Lower lobe of right lung (tissue), 2 donors: ENCODE results near the gene CCDC51. TPM values are rescaled to one million over a fixed set of nuclear protein-coding genes. Genes with fewer than 3 reads are reported as not detected.
A peak's percentile ranks its signal among the peaks of the same experiment; 100 is the strongest.
"Not testable (repeated sequence)": the region's sequence is repeated elsewhere in the genome, so short reads cannot be mapped to it uniquely, and the experiment has no call there.

Experiments
- ATAC-seq, 2 donors: fragments of 200-7000 bp; cut with Tn5 transposase; one replicate each; pipeline ENCODE4 v1.9.1; 2020 to 2022; ENCODE audit warnings: mild to moderate bottlenecking in 2 of 2, moderate library complexity in 2 of 2
- DNase-seq: peaks from one replicate; pipeline ENCODE4 v3.0.0-alpha.2; 2020
- H3K27ac ChIP-seq: fragments of 200-600 bp; one replicate; pipeline ENCODE4 v1.8.0; 2022
- H3K27me3 ChIP-seq: fragments of 200-600 bp; one replicate; pipeline ENCODE4 v1.8.0; 2022; ENCODE audit warnings: low read depth
- H3K36me3 ChIP-seq: fragments of 200-600 bp; one replicate; pipeline ENCODE4 v1.8.0; 2022; ENCODE audit warnings: mild to moderate bottlenecking
- H3K4me1 ChIP-seq: fragments of 200-600 bp; one replicate; pipeline ENCODE4 v1.8.0; 2022
- H3K4me3 ChIP-seq: fragments of 200-600 bp; one replicate; pipeline ENCODE4 v1.8.0; 2022; ENCODE audit warnings: mild to moderate bottlenecking
- H3K9me3 ChIP-seq: fragments of 200-600 bp; one replicate; pipeline ENCODE4 v1.8.0; 2022
- intact Hi-C: fragments of 100-400 bp; cut with DNase I; formaldehyde crosslinking; loops from one replicate; pipeline ENCODE4 v1.11.0; 2022
- total RNA-seq: library from RNA; stranded (reverse); fragmentation: NEBNext Ultra II Directional; extraction: Animal tissue kit (Norgen Biotek cat#: 25700); gene quantifications from one replicate; pipeline ENCODE4 v1.2.1, GENCODE V29; 2021
- TF ChIP-seq, protein P1 (sequence below): fragments of 200-600 bp; IDR thresholded peaks from one replicate; pipeline ENCODE4 v1.8.0; 2022; ENCODE audit warnings: antibody characterized with exemption, mild to moderate bottlenecking
- donor health status: DM: no; HTN: yes; CAD: no; lungs with severe emphysema.

Gene CCDC51
- total RNA-seq, 1 donor from 2014 or later = 8.6 TPM

DNA sequence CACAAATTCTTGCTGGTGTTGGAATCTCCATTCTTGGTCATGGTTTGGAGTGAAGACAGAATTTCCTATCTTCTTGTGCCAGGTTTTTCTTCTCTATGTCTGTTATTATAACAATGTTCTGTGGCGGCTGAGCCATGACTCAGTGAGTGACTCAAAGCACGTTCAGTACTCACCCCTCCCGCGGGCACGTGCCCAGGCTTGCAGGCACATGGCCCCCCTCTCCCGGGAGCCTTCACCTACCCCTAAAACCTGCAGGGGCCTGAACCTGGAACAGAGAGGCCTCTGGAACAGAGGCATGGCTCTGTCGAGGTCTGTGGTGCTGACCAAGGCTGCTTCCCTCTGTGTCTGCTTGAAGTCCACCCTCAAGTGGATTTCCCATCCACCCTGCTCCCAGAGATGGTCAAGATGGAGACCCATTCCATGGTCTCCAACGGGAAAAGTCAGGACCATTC is 37.6 kb downstream of the CCDC51 start:
- intact Hi-C loops = loop anchor here (5.0 kb wide), 1 partner anchor 35 kb away; no protein-coding TSS in a partner anchor
- Histone ChIP-seq H3K27ac (peak overlapping the region; percentile 73), H3K4me3 (no peak overlapping the region), H3K4me1 (peaks cover 8% of the 10 kb centered on the region), H3K36me3 (peaks cover 29% of the 10 kb centered on the region), H3K9me3 (no peaks in the 10 kb centered on the region), H3K27me3 (no peaks in the 10 kb centered on the region)
- peak; percentile 38 to 53 for ATAC-seq
- TF ChIP-seq, protein P1, sequence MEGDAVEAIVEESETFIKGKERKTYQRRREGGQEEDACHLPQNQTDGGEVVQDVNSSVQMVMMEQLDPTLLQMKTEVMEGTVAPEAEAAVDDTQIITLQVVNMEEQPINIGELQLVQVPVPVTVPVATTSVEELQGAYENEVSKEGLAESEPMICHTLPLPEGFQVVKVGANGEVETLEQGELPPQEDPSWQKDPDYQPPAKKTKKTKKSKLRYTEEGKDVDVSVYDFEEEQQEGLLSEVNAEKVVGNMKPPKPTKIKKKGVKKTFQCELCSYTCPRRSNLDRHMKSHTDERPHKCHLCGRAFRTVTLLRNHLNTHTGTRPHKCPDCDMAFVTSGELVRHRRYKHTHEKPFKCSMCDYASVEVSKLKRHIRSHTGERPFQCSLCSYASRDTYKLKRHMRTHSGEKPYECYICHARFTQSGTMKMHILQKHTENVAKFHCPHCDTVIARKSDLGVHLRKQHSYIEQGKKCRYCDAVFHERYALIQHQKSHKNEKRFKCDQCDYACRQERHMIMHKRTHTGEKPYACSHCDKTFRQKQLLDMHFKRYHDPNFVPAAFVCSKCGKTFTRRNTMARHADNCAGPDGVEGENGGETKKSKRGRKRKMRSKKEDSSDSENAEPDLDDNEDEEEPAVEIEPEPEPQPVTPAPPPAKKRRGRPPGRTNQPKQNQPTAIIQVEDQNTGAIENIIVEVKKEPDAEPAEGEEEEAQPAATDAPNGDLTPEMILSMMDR = no peak
- DNase-seq = peak; percentile 64

DNA sequence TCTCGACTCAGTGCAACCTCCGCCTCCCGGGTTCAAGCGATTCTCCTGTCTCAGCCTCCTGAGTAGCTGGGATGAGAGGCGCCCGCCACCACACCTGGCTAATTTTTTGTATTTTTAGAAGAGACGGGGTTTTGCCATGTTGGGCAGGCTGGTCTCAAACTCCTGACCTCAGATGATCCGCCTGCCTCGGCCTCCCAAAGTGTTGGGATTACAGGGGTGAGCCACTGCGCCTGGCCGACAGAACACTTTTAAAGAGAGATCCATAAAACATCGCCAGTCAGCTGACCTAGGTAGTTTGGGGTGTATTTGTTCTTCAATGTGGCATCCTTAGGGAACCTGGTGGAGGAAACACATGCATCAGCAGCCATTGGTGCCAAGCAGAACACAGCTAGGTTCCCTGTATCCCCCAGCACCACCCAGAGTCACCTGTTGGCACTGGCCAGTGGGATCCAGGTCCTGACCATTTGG is 38.5 kb downstream of the CCDC51 start:
- DNase-seq = peak; percentile 25
- Histone ChIP-seq H3K27ac (peak overlapping the region; percentile 73), H3K36me3 (peaks cover 21% of the 10 kb centered on the region)
- not testable (repeated sequence) for H3K4me3 ChIP-seq, H3K9me3 ChIP-seq, ATAC-seq, H3K27me3 ChIP-seq, H3K4me1 ChIP-seq
- intact Hi-C loops = loop anchor here (5.0 kb wide), 1 partner anchor 36 kb away; no protein-coding TSS in a partner anchor

DNA sequence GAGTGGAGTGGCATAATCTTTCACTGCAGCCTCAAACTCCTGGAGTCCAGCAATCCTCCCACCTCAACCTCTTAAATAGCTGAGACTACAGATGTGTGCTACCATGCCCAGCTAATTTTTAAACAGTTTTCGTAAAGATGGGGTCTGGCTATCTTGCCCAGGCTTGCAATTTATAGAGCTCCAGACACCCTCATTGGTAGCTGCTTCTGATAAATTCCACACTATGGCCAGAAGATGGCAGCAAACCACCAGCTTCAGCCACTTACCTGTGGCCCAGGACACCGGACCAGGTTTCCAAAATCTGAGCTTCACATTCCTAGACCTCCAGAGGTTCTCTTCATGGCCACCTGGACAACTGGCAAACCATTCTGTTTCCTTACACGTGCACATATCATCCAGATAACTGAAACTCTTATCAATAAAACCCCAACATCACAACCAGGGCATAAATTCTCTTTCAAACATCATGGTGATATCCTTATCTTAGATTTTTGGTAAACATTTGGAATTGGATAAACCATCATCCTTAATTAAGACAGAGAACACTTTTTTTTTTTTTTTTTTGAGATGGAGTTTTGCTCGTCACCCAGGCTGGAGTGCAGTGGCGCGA is 39.0 kb downstream of the CCDC51 start:
- intact Hi-C loops = loop anchor here (5.0 kb wide), 1 partner anchor 36 kb away; no protein-coding TSS in a partner anchor
- peaks cover 15% of the 10 kb centered on the region for H3K36me3 ChIP-seq
- peaks cover 8% of the 10 kb centered on the region for H3K4me1 ChIP-seq
- ATAC-seq = peak; percentile 65 to 78
- no peak overlapping the region for H3K4me3 ChIP-seq
- no peaks in the 10 kb centered on the region for H3K9me3 ChIP-seq
- peak overlapping the region; percentile 73 for H3K27ac ChIP-seq
- H3K27me3 ChIP-seq = no peaks in the 10 kb centered on the region
- TF ChIP-seq, protein P1 = peak; percentile 86
- DNase-seq = no peak

DNA sequence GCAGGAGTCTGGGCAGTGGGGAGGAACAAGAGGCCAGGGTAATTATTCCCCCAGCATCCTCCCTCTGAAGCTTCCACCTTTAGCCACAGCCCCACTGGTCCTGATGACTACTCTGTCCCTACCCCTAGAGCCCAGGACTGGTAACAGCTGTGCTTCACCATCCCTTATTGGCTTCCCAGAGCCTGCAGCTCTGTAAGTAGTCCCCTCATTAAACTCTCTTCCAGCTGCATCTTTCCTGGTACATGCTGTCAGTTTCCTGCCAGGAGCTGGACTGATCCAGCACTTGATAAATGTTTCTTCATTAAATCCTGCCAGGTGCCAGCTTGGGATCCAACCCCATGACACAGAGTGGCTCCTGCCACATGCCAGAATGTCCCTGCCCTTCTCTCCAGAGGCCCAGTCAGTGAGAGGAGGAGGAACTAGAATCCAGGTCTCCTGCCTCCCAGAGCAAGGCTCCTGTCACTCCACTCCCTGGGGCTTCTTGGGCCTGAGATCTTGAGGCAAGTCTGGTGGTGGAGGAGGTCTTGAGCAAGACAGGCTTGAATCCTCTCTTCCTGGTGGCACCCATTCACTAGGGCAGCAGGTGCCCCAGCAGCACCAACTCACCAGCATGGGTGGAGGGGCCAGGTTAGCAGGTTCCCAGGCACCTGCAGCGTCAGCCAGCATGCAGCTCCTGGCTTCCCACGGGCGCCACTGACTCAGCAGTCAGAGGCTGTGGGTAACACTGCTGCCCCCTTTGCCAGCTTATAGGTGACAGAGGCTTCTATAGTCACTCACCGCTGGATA is 40.3 kb downstream of the CCDC51 start:
- intact Hi-C loops = loop anchor here (5.0 kb wide), 1 partner anchor 38 kb away; no protein-coding TSS in a partner anchor
- Histone ChIP-seq H3K4me3 (no peak overlapping the region), H3K27ac (no peak overlapping the region), H3K4me1 (peaks cover 8% of the 10 kb centered on the region), H3K27me3 (no peaks in the 10 kb centered on the region), H3K9me3 (no peaks in the 10 kb centered on the region), H3K36me3 (peaks cover 9% of the 10 kb centered on the region)
- no peak for DNase-seq
- peak; percentile 9 to 12 for ATAC-seq
- TF ChIP-seq, protein P1 = no peak

DNA sequence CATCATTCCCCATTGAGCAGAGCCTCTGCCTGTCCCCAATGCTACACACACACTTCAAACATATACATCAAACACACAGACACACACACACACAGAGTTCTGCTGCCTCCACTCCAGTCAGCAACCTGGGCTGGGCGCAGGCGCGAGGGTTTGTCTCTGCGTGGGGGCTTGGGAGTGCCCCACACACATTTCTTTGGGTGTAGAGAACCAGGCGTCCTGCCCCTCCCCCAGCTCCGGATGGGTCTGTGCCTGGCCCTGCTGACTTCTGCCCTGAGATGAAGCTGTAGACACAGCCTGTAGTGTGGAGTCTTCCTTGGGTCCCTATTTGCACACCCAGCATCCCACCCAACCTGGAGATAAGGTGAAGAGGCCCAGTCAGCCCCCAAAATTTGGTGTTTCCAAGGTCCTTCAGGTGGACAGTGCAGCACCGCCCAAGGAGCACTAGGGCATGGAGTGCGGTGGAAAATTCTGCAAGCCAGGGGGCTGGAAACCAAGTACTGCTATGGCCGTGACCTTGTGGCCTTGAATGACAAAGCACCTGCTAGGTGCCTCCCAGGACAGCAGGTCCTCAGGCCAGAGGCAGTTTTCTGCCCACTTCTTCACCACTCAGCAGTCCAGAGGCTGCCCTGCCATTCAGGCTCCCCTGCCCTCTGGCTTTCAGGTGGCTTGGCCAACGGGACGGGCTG is 41.1 kb downstream of the CCDC51 start:
- TF ChIP-seq, protein P1 = no peak
- Histone ChIP-seq H3K4me3 (no peak overlapping the region), H3K27me3 (no peaks in the 10 kb centered on the region), H3K27ac (no peak overlapping the region), H3K4me1 (peaks cover 8% of the 10 kb centered on the region), H3K36me3 (peaks cover 4% of the 10 kb centered on the region), H3K9me3 (no peaks in the 10 kb centered on the region)
- DNase-seq (no peak), ATAC-seq (peak; percentile 8 to 15)
- intact Hi-C loops = no loop called here
